SK-N-MC (cell line): Measurements from ENCODE around the gene UGT2B15.
"Not testable (repeated sequence)": the region's sequence is repeated elsewhere in the genome, so short reads cannot be mapped to it uniquely, and the experiment has no call there.

Experiments
- EZH2 ChIP-seq: fragments of 200-600 bp; sonication (generic); IDR thresholded peaks from one replicate; pipeline ENCODE4 v1.6.1; 2017; ENCODE audit warnings: antibody characterized with exemption
- FOXP2 ChIP-seq: optimal IDR thresholded peaks from 2 replicates; pipeline ENCODE3; 2011; ENCODE audit warnings: mild to moderate bottlenecking, moderate library complexity; ENCODE audit not compliant: insufficient read depth; ENCODE audit errors: extremely low read length, control extremely low read depth
- POLR2AphosphoS5 ChIP-seq: IDR thresholded peaks from 2 replicates; pipeline ENCODE4 v1.6.1; 2012; ENCODE audit warnings: mild to moderate bottlenecking, low read depth, low read length, borderline replicate concordance

DNA sequence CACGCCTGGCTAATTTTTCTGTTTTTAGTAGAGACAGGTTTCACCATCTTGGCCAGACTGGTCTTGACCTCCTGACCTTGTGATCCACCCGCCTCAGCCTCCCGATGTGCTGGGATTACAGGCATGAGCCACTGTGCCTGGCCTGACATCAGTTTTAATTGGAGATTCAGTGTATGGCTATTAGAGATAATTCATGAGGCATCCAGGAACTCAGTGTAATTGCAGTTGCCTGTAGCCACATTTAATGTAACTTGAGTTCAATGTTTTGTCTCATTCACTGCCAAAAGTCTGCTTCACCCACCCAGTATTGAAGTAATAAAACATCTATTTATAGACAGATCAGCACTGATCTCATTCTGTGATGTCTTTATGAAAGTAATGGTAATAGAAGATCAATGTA is 5.7 kb downstream of the UGT2B15 start:
- TF ChIP-seq POLR2AphosphoS5, EZH2, FOXP2: not testable (repeated sequence)
